Ishikawa (cell line): ENCODE results near the gene SLC2A14.

Source experiments
- CEBPB ChIP-seq: IDR thresholded peaks from 2 replicates; pipeline ENCODE4 v1.6.1; 2012
- RAD21 ChIP-seq: IDR thresholded peaks from 2 replicates; pipeline ENCODE4 v1.6.1; 2012; ENCODE audit warnings: low read depth

DNA sequence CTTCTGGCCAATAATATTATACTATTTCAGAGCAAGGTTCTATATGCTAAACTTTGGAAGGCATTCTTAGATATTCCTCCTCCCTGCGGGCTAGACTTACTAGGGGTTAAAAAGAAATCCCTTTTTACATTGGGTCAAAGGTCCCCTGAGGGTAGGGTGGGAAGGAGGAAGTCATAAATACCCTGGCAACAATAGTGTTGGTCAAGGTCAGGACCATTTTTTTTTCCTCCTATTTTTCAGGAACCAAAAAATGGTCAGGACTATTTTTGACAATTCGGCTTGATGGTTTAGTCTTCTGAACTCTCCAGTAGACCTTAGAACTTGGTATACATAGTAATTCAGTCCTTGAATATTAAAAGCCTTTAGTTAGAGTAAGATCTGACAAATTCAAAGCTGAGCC is 88.0 kb downstream of the SLC2A14 start:
- TF ChIP-seq RAD21 (no peak), CEBPB (no peak)
